NCI-H146 treated with DMSO at 0.1 percent for 48 hours (cell line): ENCODE results near the gene SH2D6.
"Not testable (repeated sequence)": the region's sequence is repeated elsewhere in the genome, so short reads cannot be mapped to it uniquely, and the experiment has no call there.

ENCODE experiments used
- DNase-seq: peaks from one replicate; lab custom pipeline; 2025; ENCODE audit not compliant: unreplicated experiment; lab: John Stamatoyannopoulos, UW

SH2D6 gene

GRCh38 chr2:85439025-85439472, 20.5 kb downstream of the SH2D6 start:
- no peak for DNase-seq

GRCh38 chr2:85439569-85439968, 21.1 kb downstream of the SH2D6 start:
- DNase-seq, result not testable (repeated sequence)

GRCh38 chr2:85439986-85440385, 21.5 kb downstream of the SH2D6 start:
- no peak for DNase-seq

- no peak for DNase-seq
Measured at GRCh38 chr2:85440729-85441128, 22.2 kb downstream of the SH2D6 start.

GRCh38 chr2:85441864-85442263, 23.4 kb downstream of the SH2D6 start:
- DNase-seq, result no peak

GRCh38 chr2:85444629-85445172, 26.2 kb downstream of the SH2D6 start:
- DNase-seq, result no peak

GRCh38 chr2:85445316-85446295, 27.1 kb downstream of the SH2D6 start:
- no peak for DNase-seq

GRCh38 chr2:85446296-85447221, 28.0 kb downstream of the SH2D6 start:
- no peak for DNase-seq

- no peak for DNase-seq
Measured at GRCh38 chr2:85447222-85447585, 28.7 kb downstream of the SH2D6 start.

GRCh38 chr2:85448461-85449213, 30.1 kb downstream of the SH2D6 start:
- no peak for DNase-seq

GRCh38 chr2:85449214-85449588, 30.7 kb downstream of the SH2D6 start:
- no peak for DNase-seq

- DNase-seq, result no peak
Measured at GRCh38 chr2:85452237-85452636, 33.7 kb downstream of the SH2D6 start.

GRCh38 chr2:85453571-85453970, 35.1 kb downstream of the SH2D6 start:
- DNase-seq, result no peak

- DNase-seq, result no peak
Measured at GRCh38 chr2:85455552-85456090, 37.1 kb downstream of the SH2D6 start.

- DNase-seq, result no peak
Measured at GRCh38 chr2:85457043-85457442, 38.5 kb downstream of the SH2D6 start.

- no peak for DNase-seq
Measured at GRCh38 chr2:85457877-85458316, 39.4 kb downstream of the SH2D6 start.

GRCh38 chr2:85458601-85459563, 40.4 kb downstream of the SH2D6 start:
- no peak for DNase-seq

- no peak for DNase-seq
Measured at GRCh38 chr2:85459771-85460170, 41.3 kb downstream of the SH2D6 start.

- DNase-seq, result no peak
Measured at GRCh38 chr2:85462322-85462721, 43.8 kb downstream of the SH2D6 start.
